T-helper 2 cell treated with Interferon-gamma antibody and Interleukin-4, amounts not matched to agents 100 ng/mL and 5 ng/mL, for 36 hours (primary cell): ENCODE data around the gene FASTKD2. TPM values are rescaled to one million over a fixed set of nuclear protein-coding genes. Genes with fewer than 3 reads are reported as not detected.

Experiments used
- intact Hi-C: fragments of 100-400 bp; cut with micrococcal nuclease; formaldehyde crosslinking; loops from one replicate; pipeline ENCODE4 v1.15.1; 2023
- total RNA-seq: library from RNA; stranded (reverse); gene quantifications from 2 replicates; pipeline ENCODE4 v1.2.3, GENCODE V29; 2022

The FASTKD2 gene
- total RNA-seq, 1 donor from 2014 or later = 24.0 TPM

- intact Hi-C loops = no loop called here
Measured at GRCh38 chr2:206836722-206837121, 71.3 kb downstream of the FASTKD2 start.

- intact Hi-C loops = no loop called here
Measured at GRCh38 chr2:206837775-206838174, 72.4 kb downstream of the FASTKD2 start.

- intact Hi-C loops = no loop called here
Measured at GRCh38 chr2:206838690-206839089, 73.3 kb downstream of the FASTKD2 start.

- intact Hi-C loops = no loop called here
Measured at GRCh38 chr2:206840999-206841398, 75.6 kb downstream of the FASTKD2 start.

Other genes with a start within 250 kb of the FASTKD2 start
- not detected in 2 replicates for gene FAM237A, start 123.1 kb upstream of the FASTKD2 start, total RNA-seq
- gene DYTN, start 47.2 kb upstream of the FASTKD2 start, total RNA-seq = not detected in 2 replicates
- 0.09 and 0.32 TPM in 2 replicates for gene MDH1B, start 278 bp upstream of the FASTKD2 start, total RNA-seq
- not detected in 2 replicates for gene CPO, start 173.9 kb downstream of the FASTKD2 start, total RNA-seq